Endothelial cell of umbilical vein (primary cell): ENCODE results near the gene COL26A1. TPM values are rescaled to one million over a fixed set of nuclear protein-coding genes. Genes with fewer than 3 reads are reported as not detected.

ENCODE experiments used
- BruUV-seq: library from RNA; stranded (reverse); fragments of 400-500 nt; replicated peaks from 2 replicates; lab custom pipeline; 2021; lab: Mats Ljungman, UMichigan
- CTCF ChIA-PET: fragments of 300-600, 350-600 bp; sonication (Branson Sonifier 250); formaldehyde crosslinking; loops from one replicate; lab custom pipeline; 2021; ENCODE audit warnings: antibody characterized with exemption, inconsistent platforms; lab: Charles Lee
- POLR2A ChIA-PET: fragments of 300-600, 350-600 bp; sonication (Branson Sonifier 250); formaldehyde crosslinking; loops from one replicate; lab custom pipeline; 2021; ENCODE audit warnings: antibody characterized with exemption, inconsistent platforms; lab: Charles Lee
- DNase-seq: peaks from one replicate; pipeline ENCODE4 v3.0.0-alpha.2; 2011; ENCODE audit warnings: low read depth, low spot score
- FAIRE-seq: peaks from 2 replicates; lab custom pipeline; 2011; peaks lifted over from hg19 to GRCh38; lab: Jason Lieb, UNC
- H2AFZ ChIP-seq: 2 replicates; pipeline ENCODE4 v1.6.0; 2012; ENCODE audit warnings: low read depth, low read length, control low read depth, inconsistent platforms
- H3K27ac ChIP-seq: 2 replicates; pipeline ENCODE4 v1.5.1; 2011; ENCODE audit warnings: low read depth, mild to moderate bottlenecking, control low read depth, low read length, moderate library complexity; ENCODE audit not compliant: insufficient read depth
- H3K27me3 ChIP-seq, 2 experiments: 2 replicates each; pipeline versions ENCODE4 v1.6.0 to v1.6.1; 2011; ENCODE audit warnings: low read length in 2 of 2, mixed read lengths in 1 of 2; ENCODE audit not compliant: control insufficient read depth in 2 of 2, insufficient read depth in 2 of 2
- H3K36me3 ChIP-seq, 2 experiments: 2 replicates in 1 of 2; 3 replicates in 1 of 2; pipeline ENCODE4 v1.5.1; 2011; ENCODE audit warnings: low read length in 2 of 2, mild to moderate bottlenecking in 1 of 2, moderate library complexity in 1 of 2; ENCODE audit not compliant: control insufficient read depth in 2 of 2, insufficient read depth in 2 of 2; ENCODE audit errors: extremely low read depth in 1 of 2
- H3K4me1 ChIP-seq: 3 replicates; pipeline ENCODE4 v1.5.1; 2011; ENCODE audit warnings: mild to moderate bottlenecking, low read length; ENCODE audit not compliant: control insufficient read depth, insufficient read depth; ENCODE audit errors: extremely low read depth
- H3K4me2 ChIP-seq: 2 replicates; pipeline ENCODE4 v1.6.1; 2011; ENCODE audit warnings: low read length, control low read depth, mixed read lengths; ENCODE audit not compliant: insufficient read depth
- H3K4me3 ChIP-seq, 3 experiments: fragments of 200-600 bp in 1 of 3; sonication (generic), shearing (Covaris generic) in 1 of 3; replicated peaks in 1 of 3; 2 replicates each; pipeline ENCODE4 v1.5.1; 2011 to 2016; ENCODE audit warnings: control low read depth in 3 of 3, low read length in 3 of 3, mild to moderate bottlenecking in 2 of 3, inconsistent platforms in 1 of 3, low read depth in 1 of 3, moderate library complexity in 1 of 3; ENCODE audit not compliant: insufficient read depth in 1 of 3
- H3K79me2 ChIP-seq: 2 replicates; pipeline ENCODE4 v1.6.0; 2012; ENCODE audit warnings: low read length, inconsistent platforms; ENCODE audit not compliant: control insufficient read depth, insufficient read depth
- H3K9ac ChIP-seq: replicated peaks from 2 replicates; pipeline ENCODE3; 2011; ENCODE audit warnings: low read length, control low read depth; ENCODE audit not compliant: insufficient read depth; ENCODE audit errors: extremely low read depth
- H3K9me1 ChIP-seq: replicated peaks from 3 replicates; pipeline ENCODE4 v1.6.0; 2011; ENCODE audit warnings: mild to moderate bottlenecking, low read length; ENCODE audit not compliant: control insufficient read depth, insufficient read depth; ENCODE audit errors: extremely low read depth
- H3K9me3 ChIP-seq: replicated peaks from 2 replicates; pipeline ENCODE4 v1.5.1; 2012; ENCODE audit warnings: low read length, inconsistent platforms; ENCODE audit not compliant: control insufficient read depth, insufficient read depth
- H4K20me1 ChIP-seq: replicated peaks from 2 replicates; pipeline ENCODE3; 2011; ENCODE audit warnings: mild to moderate bottlenecking, low read length; ENCODE audit not compliant: control insufficient read depth, insufficient read depth; ENCODE audit errors: extremely low read depth
- EZH2 ChIP-seq: IDR thresholded peaks from 2 replicates; pipeline ENCODE4 v1.6.1; 2012; ENCODE audit warnings: borderline replicate concordance, low read depth, mild to moderate bottlenecking, moderate library complexity, low read length, inconsistent platforms; ENCODE audit not compliant: severe bottlenecking
- FOS ChIP-seq: IDR thresholded peaks from 2 replicates; pipeline ENCODE4 v1.6.1; 2011; ENCODE audit warnings: mild to moderate bottlenecking, low read length, moderate library complexity, borderline replicate concordance; ENCODE audit not compliant: insufficient read depth
- GATA2 ChIP-seq: IDR thresholded peaks from 2 replicates; pipeline ENCODE4 v1.7.0; 2011; ENCODE audit warnings: low read depth, mild to moderate bottlenecking, moderate library complexity, mixed read lengths, low read length; ENCODE audit not compliant: insufficient read length, insufficient read depth
- JUN ChIP-seq: IDR thresholded peaks from 2 replicates; pipeline ENCODE4 v1.6.1; 2011; ENCODE audit warnings: borderline replicate concordance, low read depth; ENCODE audit not compliant: insufficient read length, insufficient read depth
- MYC ChIP-seq: IDR thresholded peaks from one replicate; pipeline ENCODE4 v1.6.1; 2011; ENCODE audit warnings: mild to moderate bottlenecking, low read depth, low read length
- POLR2A ChIP-seq: IDR thresholded peaks from 2 replicates; pipeline ENCODE4 v1.6.1; 2012; ENCODE audit warnings: low read depth, mild to moderate bottlenecking, control low read depth, low read length
- POLR2AphosphoS5 ChIP-seq: IDR thresholded peaks from 2 replicates; pipeline ENCODE4 v1.6.1; 2012; ENCODE audit warnings: low read depth, mild to moderate bottlenecking, control low read depth, low read length, moderate library complexity; ENCODE audit not compliant: insufficient read depth
- dilution Hi-C: fragments of 300-500 bp; cut with MboI; formaldehyde crosslinking; loops from one replicate; pipeline ENCODE4 v1.15.0; 2019; ENCODE audit warnings: low sequenced_read_pairs; ENCODE audit not compliant: extremely low pct_ligation_motif_present
- intact Hi-C: fragments of 100-400 bp; cut with micrococcal nuclease; formaldehyde crosslinking; loops from one replicate; pipeline ENCODE4 v1.10.0; 2022
- polyA plus RNA-seq, 4 experiments: library from polyadenylated mRNA; depleted of rRNA in 3 of 4; stranded (reverse) in 3 of 4; unstranded in 1 of 4; fragments of >200 nt; gene quantifications; 2 replicates each; pipeline versions ENCODE4 v1.2.1 to v1.2.3, GENCODE V29; 2011 to 2012; ENCODE audit warnings: missing spikeins in 1 of 4
- total RNA-seq: library from RNA; stranded (reverse); gene quantifications from 2 replicates; pipeline ENCODE4 v1.2.3, GENCODE V29; 2021
- TF ChIP-seq, protein P1 (sequence below): IDR thresholded peaks from 2 replicates; pipeline ENCODE4 v1.6.1; 2011; ENCODE audit not compliant: insufficient read depth, insufficient read length
- TF ChIP-seq, protein P2 (sequence below), 2 donors: IDR thresholded peaks; 1 replicate in 1 of 2; 2 replicates in 1 of 2; pipeline ENCODE4 v1.5.1; 2011; ENCODE audit warnings: low read length in 2 of 2, mild to moderate bottlenecking in 2 of 2, moderate library complexity in 2 of 2, control low read depth in 1 of 2, inconsistent platforms in 1 of 2, low read depth in 1 of 2; ENCODE audit not compliant: insufficient read depth in 1 of 2; ENCODE audit errors: extremely low read depth in 1 of 2

Gene COL26A1
- total and polyA plus RNA-seq, 2 donors (not counting 3 experiments of a cell fraction or from before 2014, with no cell fraction given): not detected

DNA sequence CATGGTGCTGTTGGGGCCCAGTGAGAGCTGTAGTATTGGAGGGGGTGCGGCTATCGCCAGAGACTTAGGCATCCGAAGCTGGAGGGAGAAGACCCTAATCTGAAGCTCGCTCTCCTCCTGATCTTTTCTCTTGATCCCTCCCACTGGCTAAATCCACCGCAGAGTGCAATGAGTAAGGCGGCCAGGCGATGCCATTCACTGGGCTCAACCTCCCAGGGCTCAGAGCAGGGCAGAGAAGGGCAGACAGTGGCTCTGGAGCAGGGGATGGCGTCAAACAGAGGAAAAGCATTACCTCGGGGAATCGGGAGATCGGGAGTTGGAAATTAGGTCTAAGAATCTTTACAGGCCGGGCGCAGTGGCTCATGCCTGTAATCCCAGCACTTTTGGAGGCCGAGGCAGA is 22.3 kb upstream of the COL26A1 start:
- H3K4me1 ChIP-seq: no peaks in the 10 kb centered on the region
- ChIA-PET POLR2A (no interaction called here), CTCF (interaction anchor here (1.5 to 1.6 kb wide), 2 partner anchors 14 to 19 kb away, joined by 3 to 5 read pairs; partner anchors contain the start of gene IFT22)
- no peaks in the 10 kb centered on the region for H3K27me3 ChIP-seq
- H3K36me3 ChIP-seq: no peaks in the 10 kb centered on the region
- no peak overlapping the region for H3K4me3 ChIP-seq
- no peaks in the 10 kb centered on the region for H4K20me1 ChIP-seq
- H3K9ac ChIP-seq: no peak overlapping the region
- H2AFZ ChIP-seq: no peak overlapping the region
- intact Hi-C loops (no loop called here), dilution Hi-C loops (no loop called here)
- FAIRE-seq (no peak), DNase-seq (no peak)
- H3K9me3 ChIP-seq: no peaks in the 10 kb centered on the region
- no peaks in the 10 kb centered on the region for H3K79me2 ChIP-seq
- no peak overlapping the region for H3K4me2 ChIP-seq
- TF ChIP-seq JUN: no peak
- TF ChIP-seq, protein P1, sequence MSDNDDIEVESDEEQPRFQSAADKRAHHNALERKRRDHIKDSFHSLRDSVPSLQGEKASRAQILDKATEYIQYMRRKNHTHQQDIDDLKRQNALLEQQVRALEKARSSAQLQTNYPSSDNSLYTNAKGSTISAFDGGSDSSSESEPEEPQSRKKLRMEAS: no peak
- no peak for TF ChIP-seq GATA2
- no peak for TF ChIP-seq EZH2
- TF ChIP-seq, protein P2, sequence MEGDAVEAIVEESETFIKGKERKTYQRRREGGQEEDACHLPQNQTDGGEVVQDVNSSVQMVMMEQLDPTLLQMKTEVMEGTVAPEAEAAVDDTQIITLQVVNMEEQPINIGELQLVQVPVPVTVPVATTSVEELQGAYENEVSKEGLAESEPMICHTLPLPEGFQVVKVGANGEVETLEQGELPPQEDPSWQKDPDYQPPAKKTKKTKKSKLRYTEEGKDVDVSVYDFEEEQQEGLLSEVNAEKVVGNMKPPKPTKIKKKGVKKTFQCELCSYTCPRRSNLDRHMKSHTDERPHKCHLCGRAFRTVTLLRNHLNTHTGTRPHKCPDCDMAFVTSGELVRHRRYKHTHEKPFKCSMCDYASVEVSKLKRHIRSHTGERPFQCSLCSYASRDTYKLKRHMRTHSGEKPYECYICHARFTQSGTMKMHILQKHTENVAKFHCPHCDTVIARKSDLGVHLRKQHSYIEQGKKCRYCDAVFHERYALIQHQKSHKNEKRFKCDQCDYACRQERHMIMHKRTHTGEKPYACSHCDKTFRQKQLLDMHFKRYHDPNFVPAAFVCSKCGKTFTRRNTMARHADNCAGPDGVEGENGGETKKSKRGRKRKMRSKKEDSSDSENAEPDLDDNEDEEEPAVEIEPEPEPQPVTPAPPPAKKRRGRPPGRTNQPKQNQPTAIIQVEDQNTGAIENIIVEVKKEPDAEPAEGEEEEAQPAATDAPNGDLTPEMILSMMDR (IDR thresholded peaks at IDR 0.05; ENCODE audit: extremely low read depth in 1 of 2, insufficient read depth in 1 of 2, low read depth in 1 of 2, low read length in 2 of 2): no peak
- TF ChIP-seq MYC: no peak
- no peak for TF ChIP-seq FOS
- TF ChIP-seq POLR2A: no peak
- no peak for TF ChIP-seq POLR2AphosphoS5
- BruUV-seq: no TSS peak
- no peaks in the 10 kb centered on the region for H3K9me1 ChIP-seq
- no peak overlapping the region for H3K27ac ChIP-seq
